H9 (cell line): ENCODE data around the gene TOM1L2. TPM values are rescaled to one million over a fixed set of nuclear protein-coding genes. Genes with fewer than 3 reads are reported as not detected.

Experiments used
- DNase-seq: peaks from one replicate; pipeline ENCODE4 v3.0.0-alpha.2; 2017
- H2AFZ ChIP-seq: one replicate; pipeline ENCODE4 v1.6.1; 2013; ENCODE audit warnings: mild to moderate bottlenecking, low read length, control low read depth, moderate library complexity
- H2AK5ac ChIP-seq: 2 replicates; pipeline ENCODE4 v1.6.1; 2013; ENCODE audit warnings: low read length, control low read depth, mixed read lengths; ENCODE audit not compliant: insufficient read length
- H2BK120ac ChIP-seq: one replicate; pipeline ENCODE4 v1.6.1; 2013; ENCODE audit warnings: low read depth, mild to moderate bottlenecking, low read length, control low read depth, inconsistent platforms; ENCODE audit not compliant: poor library complexity, severe bottlenecking
- H2BK12ac ChIP-seq: 2 replicates; pipeline ENCODE4 v1.6.1; 2013; ENCODE audit warnings: low read length, control low read depth, mixed read lengths, low read depth; ENCODE audit not compliant: insufficient read length
- H2BK15ac ChIP-seq: 2 replicates; pipeline ENCODE4 v1.6.1; 2013; ENCODE audit warnings: low read depth, low read length, control low read depth
- H2BK20ac ChIP-seq: one replicate; pipeline ENCODE4 v1.6.1; 2013; ENCODE audit warnings: low read depth, mild to moderate bottlenecking, low read length, control low read depth, inconsistent platforms; ENCODE audit not compliant: poor library complexity, severe bottlenecking
- H2BK5ac ChIP-seq: 2 replicates; pipeline ENCODE4 v1.6.1; 2013; ENCODE audit warnings: low read length, control low read depth, mixed read lengths; ENCODE audit not compliant: insufficient read length
- H3K14ac ChIP-seq: 2 replicates; pipeline ENCODE4 v1.6.1; 2013; ENCODE audit warnings: low read length, control low read depth; ENCODE audit not compliant: insufficient read depth
- H3K18ac ChIP-seq: 2 replicates; pipeline ENCODE4 v1.6.1; 2013; ENCODE audit warnings: low read depth, mild to moderate bottlenecking, mixed read lengths, low read length, control low read depth; ENCODE audit not compliant: insufficient read length
- H3K23ac ChIP-seq: 2 replicates; pipeline ENCODE4 v1.6.1; 2013; ENCODE audit warnings: low read length, control low read depth, mixed read lengths, low read depth; ENCODE audit not compliant: insufficient read length
- H3K23me2 ChIP-seq: 2 replicates; pipeline ENCODE4 v1.6.1; 2013; ENCODE audit warnings: low read depth, mild to moderate bottlenecking, mixed read lengths, low read length, control low read depth; ENCODE audit not compliant: insufficient read length, poor library complexity, severe bottlenecking
- H3K27ac ChIP-seq: 2 replicates; pipeline ENCODE4 v1.5.1; 2013; ENCODE audit warnings: low read length, control low read depth, mixed read lengths, low read depth; ENCODE audit not compliant: insufficient read length
- H3K27me3 ChIP-seq: 2 replicates; pipeline ENCODE4 v1.6.1; 2013; ENCODE audit warnings: low read length, control low read depth, inconsistent platforms; ENCODE audit not compliant: insufficient read depth
- H3K4ac ChIP-seq: 2 replicates; pipeline ENCODE4 v1.6.1; 2013; ENCODE audit warnings: low read depth, mild to moderate bottlenecking, control low read depth, inconsistent platforms, low read length, moderate library complexity
- H3K4me1 ChIP-seq: 2 replicates; pipeline ENCODE4 v1.6.1; 2013; ENCODE audit warnings: low read length, control low read depth, inconsistent platforms; ENCODE audit not compliant: insufficient read depth
- H3K4me2 ChIP-seq: 2 replicates; pipeline ENCODE4 v1.6.1; 2013; ENCODE audit warnings: low read length, control low read depth, mixed read lengths; ENCODE audit not compliant: insufficient read length, insufficient read depth
- H3K56ac ChIP-seq: 2 replicates; pipeline ENCODE4 v1.6.1; 2013; ENCODE audit warnings: low read depth, mild to moderate bottlenecking, mixed read lengths, low read length, control low read depth; ENCODE audit not compliant: insufficient read length
- H3K79me1 ChIP-seq: 2 replicates; pipeline ENCODE4 v1.6.1; 2013; ENCODE audit warnings: low read depth, mild to moderate bottlenecking, moderate library complexity, low read length, control low read depth, inconsistent platforms; ENCODE audit not compliant: insufficient read depth, poor library complexity, severe bottlenecking
- H3K79me2 ChIP-seq: 2 replicates; pipeline ENCODE4 v1.6.1; 2013; ENCODE audit warnings: low read length, control low read depth, inconsistent platforms; ENCODE audit not compliant: insufficient read depth
- H3K9ac ChIP-seq: 2 replicates; pipeline ENCODE4 v1.6.1; 2013; ENCODE audit warnings: low read length, control low read depth, mixed read lengths; ENCODE audit not compliant: insufficient read length; ENCODE audit errors: extremely low read depth
- H3K9me3 ChIP-seq: one replicate; pipeline ENCODE4 v1.6.1; 2013; ENCODE audit warnings: low read depth, low read length, inconsistent platforms; ENCODE audit not compliant: control insufficient read depth
- H3T11ph ChIP-seq: one replicate; pipeline ENCODE4 v1.6.1; 2013; ENCODE audit warnings: mild to moderate bottlenecking, low read length, control low read depth, inconsistent platforms
- H4K20me1 ChIP-seq: one replicate; pipeline ENCODE4 v1.6.1; 2013; ENCODE audit not compliant: control insufficient read depth, insufficient read length, insufficient read depth
- H4K5ac ChIP-seq: 2 replicates; pipeline ENCODE4 v1.6.1; 2013; ENCODE audit warnings: low read depth, mild to moderate bottlenecking, mixed read lengths, low read length, control low read depth; ENCODE audit not compliant: insufficient read length
- H4K8ac ChIP-seq: replicated peaks from 2 replicates; pipeline ENCODE4 v1.6.1; 2013; ENCODE audit warnings: low read length, control low read depth, mixed read lengths, low read depth; ENCODE audit not compliant: insufficient read length
- H4K91ac ChIP-seq: 2 replicates; pipeline ENCODE4 v1.6.1; 2013; ENCODE audit warnings: low read depth, mild to moderate bottlenecking, moderate library complexity, mixed read lengths, low read length, control low read depth; ENCODE audit not compliant: insufficient read length
- H3K27ac Mint-ChIP-seq, 3 experiments: 2 replicates in 2 of 3; 3 replicates in 1 of 3; pipeline ENCODE4 v1.8.0; 2020 to 2021; ENCODE audit warnings: mixed read lengths in 3 of 3, mild to moderate bottlenecking in 1 of 3, moderate library complexity in 1 of 3
- H3K27me3 Mint-ChIP-seq: 2 replicates; pipeline ENCODE4 v1.8.0; 2021; ENCODE audit warnings: low read depth, mild to moderate bottlenecking, moderate library complexity, mixed read lengths
- H3K36me3 Mint-ChIP-seq, 3 experiments: 2 replicates in 2 of 3; 3 replicates in 1 of 3; pipeline ENCODE4 v1.8.0; 2020 to 2021; ENCODE audit warnings: low read depth in 3 of 3, mixed read lengths in 3 of 3; ENCODE audit not compliant: insufficient read depth in 1 of 3
- H3K4me1 Mint-ChIP-seq, 2 experiments: 2 replicates each; pipeline ENCODE4 v1.8.0; 2020; ENCODE audit warnings: mixed read lengths in 2 of 2
- H3K4me3 Mint-ChIP-seq, 2 experiments: 2 replicates in 1 of 2; 3 replicates in 1 of 2; pipeline ENCODE4 v1.8.0; 2020 to 2021; ENCODE audit warnings: mild to moderate bottlenecking in 2 of 2, mixed read lengths in 2 of 2, moderate library complexity in 1 of 2
- H3K9me3 Mint-ChIP-seq, 2 experiments: 2 replicates in 1 of 2; 3 replicates in 1 of 2; pipeline ENCODE4 v1.8.0; 2020; ENCODE audit warnings: mild to moderate bottlenecking in 2 of 2, mixed read lengths in 2 of 2, moderate library complexity in 1 of 2
- CTCF ChIP-seq: fragments of 200-600 bp; sonication (generic); conservative IDR thresholded peaks from 3 replicates; pipeline ENCODE4 v1.8.0; 2021; ENCODE audit warnings: antibody characterized with exemption, mild to moderate bottlenecking
- WGBS: extraction: QIAGEN DNeasy Blood & Tissue Kit; methylation state at CpG from one replicate; pipeline ENCODE4 v1.1.7; 2013; ENCODE audit warnings: missing lambda C conversion rate, low lambda C conversion rate, mixed read lengths; ENCODE audit not compliant: insufficient read length; ENCODE audit errors: extremely low coverage; 5-methylcytosine and 5-hydroxymethylcytosine counted together
- total RNA-seq: library from RNA; stranded (reverse); gene quantifications from 2 replicates; pipeline ENCODE4 v1.2.1, GENCODE V29; 2021

TOM1L2 gene
- total RNA-seq, 1 experiment from 2014 or later = 4.6 TPM

GRCh38 chr17:17832032-17832363 lies 140.2 kb downstream of the TOM1L2 start:
- Histone ChIP-seq H2AK5ac (no peak overlapping the region), H2BK5ac (no peak overlapping the region), H3K14ac (no peak overlapping the region), H3K79me2 (peaks cover 22% of the 10 kb centered on the region; the same call in 1 of the 2 replicates), H3K4me2 (no peak overlapping the region), H3K4ac (no peak overlapping the region), H3K23me2 (peaks cover 4% of the 10 kb centered on the region), H3T11ph (no peak overlapping the region), H3K27ac (no peak overlapping the region), H2BK20ac (no peak overlapping the region), H3K18ac (no peak overlapping the region), H3K9me3 (no peaks in the 10 kb centered on the region), H3K56ac (no peak overlapping the region), H2AFZ (no peak overlapping the region), H2BK12ac (no peak overlapping the region), H3K9ac (no peak overlapping the region), H3K79me1 (peaks cover 9% of the 10 kb centered on the region), H4K20me1 (no peaks in the 10 kb centered on the region), H4K8ac (no peak overlapping the region), H4K5ac (no peak overlapping the region), H2BK15ac (no peak overlapping the region), H3K27me3 (no peaks in the 10 kb centered on the region), H3K23ac (no peak overlapping the region), H4K91ac (no peak overlapping the region), H2BK120ac (no peak overlapping the region), H3K4me1 (peaks cover 3% of the 10 kb centered on the region; the same call in 1 of the 2 replicates)
- H3K27me3 Mint-ChIP-seq = no peaks in the 10 kb centered on the region
- DNase-seq = no peak
- no peak overlapping the region for H3K4me3 Mint-ChIP-seq
- no peak for TF ChIP-seq CTCF
- H3K27ac Mint-ChIP-seq = peak overlapping the region in 2 of 3 experiments; percentile 2 to 34; a peak in 2 of 7 replicates
- WGBS = no CpG with 5 or more reads among the region's 2 CpGs
- peaks cover 8 to 53% (median 35%) of the 10 kb centered on the region in 3 experiments; a peak in 6 of 7 replicates for H3K36me3 Mint-ChIP-seq
- H3K4me1 Mint-ChIP-seq = peaks cover 39 to 52% of the 10 kb centered on the region in 2 experiments
- H3K9me3 Mint-ChIP-seq = no peaks in the 10 kb centered on the region; a peak in 1 of 5 replicates
